Tibial artery (tissue), 4 donors: ENCODE results near the gene OBSCN.
"Not testable (repeated sequence)": the region's sequence is repeated elsewhere in the genome, so short reads cannot be mapped to it uniquely, and the experiment has no call there.

Experiments
- DNase-seq, 2 donors: peaks; one replicate each; pipeline ENCODE4 v3.0.0-alpha.2; 2019
- H3K27ac ChIP-seq, 2 donors: fragments of 200-600 bp; sonication (generic) in 1 of 2; 1 replicate in 1 of 2; 2 replicates in 1 of 2; pipeline ENCODE4 v1.5.1; 2018 to 2019; ENCODE audit warnings: mild to moderate bottlenecking in 1 of 2
- H3K27me3 ChIP-seq, 2 donors: fragments of 200-600 bp; sonication (generic) in 1 of 2; one replicate each; pipeline versions ENCODE4 v1.5.1 to v1.6.0; 2016 to 2019
- H3K36me3 ChIP-seq, 3 donors: fragments of 200-600 bp; sonication (generic) in 2 of 3; one replicate each; pipeline ENCODE4 v1.5.1; 2016 to 2019; ENCODE audit warnings: mild to moderate bottlenecking in 2 of 3
- H3K4me1 ChIP-seq, 4 donors: fragments of 200-600 bp; sonication (generic) in 2 of 4; 1 replicate in 3 of 4; 2 replicates in 1 of 4; pipeline ENCODE4 v1.5.1; 2016 to 2019
- H3K4me3 ChIP-seq, 2 donors: fragments of 200-600 bp; sonication (generic) in 1 of 2; 1 replicate in 1 of 2; 2 replicates in 1 of 2; pipeline ENCODE4 v1.5.1; 2018 to 2019; ENCODE audit warnings: mild to moderate bottlenecking in 2 of 2
- H3K9me3 ChIP-seq, 3 donors: fragments of 200-600 bp; sonication (generic) in 1 of 3; one replicate each; pipeline ENCODE4 v1.5.1; 2016 to 2019
- CTCF ChIP-seq, 2 experiments: fragments of 200-600 bp in 1 of 2; fragments of 450-650 bp in 1 of 2; IDR thresholded peaks; one replicate each; pipeline ENCODE4 v1.5.1; 2017 to 2019; ENCODE audit warnings: antibody characterized with exemption in 2 of 2, mild to moderate bottlenecking in 1 of 2, moderate library complexity in 1 of 2
- intact Hi-C: fragments of 100-400 bp; cut with DNase I; formaldehyde crosslinking; loops from one replicate; pipeline ENCODE4 v1.15.0; 2023; ENCODE audit warnings: low total_unique reads

Gene OBSCN

GRCh38 chr1:228225740-228226139 lies 17.9 kb downstream of the OBSCN start:
- no peak for DNase-seq
- intact Hi-C loops, result no loop called here
- no peaks in the 10 kb centered on the region for H3K27me3 ChIP-seq
- no peak overlapping the region for H3K4me3 ChIP-seq
- peaks cover 6 to 28% (median 14%) of the 10 kb centered on the region in 3 donors for H3K36me3 ChIP-seq
- H3K4me1 ChIP-seq, result no peaks in the 10 kb centered on the region
- no peak for TF ChIP-seq CTCF (IDR thresholded peaks at IDR 0.05)
- peaks cover 7 to 23% (median 15%) of the 10 kb centered on the region in 3 donors for H3K9me3 ChIP-seq
- no peak overlapping the region for H3K27ac ChIP-seq

- no peak for DNase-seq
- no peaks in the 10 kb centered on the region for H3K4me1 ChIP-seq
- intact Hi-C loops, result no loop called here
- H3K4me3 ChIP-seq, result no peak overlapping the region
- peaks cover 7 to 23% (median 15%) of the 10 kb centered on the region in 3 donors for H3K9me3 ChIP-seq
- H3K27me3 ChIP-seq, result no peaks in the 10 kb centered on the region
- H3K27ac ChIP-seq, result no peak overlapping the region
- TF ChIP-seq CTCF (IDR thresholded peaks at IDR 0.05), result no peak
- H3K36me3 ChIP-seq, result peaks cover 6 to 28% (median 14%) of the 10 kb centered on the region in 3 donors
Measured at GRCh38 chr1:228226141-228226874, 18.5 kb downstream of the OBSCN start.

- H3K27me3 ChIP-seq, result no peaks in the 10 kb centered on the region
- no peak overlapping the region for H3K27ac ChIP-seq
- no peak for DNase-seq
- peaks cover 6 to 28% (median 14%) of the 10 kb centered on the region in 3 donors for H3K36me3 ChIP-seq
- no peak overlapping the region for H3K4me3 ChIP-seq
- peaks cover 7 to 23% (median 15%) of the 10 kb centered on the region in 3 donors for H3K9me3 ChIP-seq
- intact Hi-C loops, result no loop called here
- no peaks in the 10 kb centered on the region for H3K4me1 ChIP-seq
- no peak for TF ChIP-seq CTCF (IDR thresholded peaks at IDR 0.05)
Measured at GRCh38 chr1:228226956-228227791, 19.3 kb downstream of the OBSCN start.

- DNase-seq, H3K4me3 ChIP-seq, H3K4me1 ChIP-seq, intact Hi-C loops, H3K27me3 ChIP-seq, H3K27ac ChIP-seq: not testable (repeated sequence)
- H3K9me3 ChIP-seq, result peaks cover 7 to 23% (median 20%) of the 10 kb centered on the region in 3 donors
- peaks cover 6 to 28% (median 14%) of the 10 kb centered on the region in 3 donors for H3K36me3 ChIP-seq
Measured at GRCh38 chr1:228228147-228228546, 20.3 kb downstream of the OBSCN start.

- intact Hi-C loops, result no loop called here
- no peak for TF ChIP-seq CTCF (IDR thresholded peaks at IDR 0.05)
- Histone ChIP-seq H3K4me1 (no peaks in the 10 kb centered on the region), H3K9me3 (peaks cover 7 to 21% (median 21%) of the 10 kb centered on the region in 3 donors), H3K36me3 (peaks cover 6 to 26% (median 14%) of the 10 kb centered on the region in 3 donors), H3K27ac (no peak overlapping the region), H3K27me3 (no peaks in the 10 kb centered on the region), H3K4me3 (no peak overlapping the region)
- no peak for DNase-seq
Measured at GRCh38 chr1:228228601-228229074, 20.8 kb downstream of the OBSCN start.

GRCh38 chr1:228231189-228231588 lies 23.3 kb downstream of the OBSCN start:
- Histone ChIP-seq H3K27me3 (no peaks in the 10 kb centered on the region), H3K4me1 (no peaks in the 10 kb centered on the region), H3K4me3 (no peak overlapping the region), H3K36me3 (peaks cover 0 to 5% (median 0%) of the 10 kb centered on the region in 3 donors), H3K27ac (no peak overlapping the region), H3K9me3 (peaks cover 0 to 5% (median 0%) of the 10 kb centered on the region in 3 donors)
- intact Hi-C loops, result no loop called here
- TF ChIP-seq CTCF (IDR thresholded peaks at IDR 0.05), result no peak
- DNase-seq, result no peak
